ENCODE measurements around the gene TINAGL1. TPM values are rescaled to one million over a fixed set of nuclear protein-coding genes. Genes with fewer than 3 reads are reported as not detected.

Gene TINAGL1
- polyA plus RNA-seq, 1 donor from 2014 or later: not detected

Other genes starting within 250 kb of the TINAGL1 start
- gene FABP3, start 203.4 kb upstream of the TINAGL1 start, polyA plus RNA-seq: not detected
- not detected for gene SERINC2, start 163.3 kb upstream of the TINAGL1 start, polyA plus RNA-seq
- gene HCRTR1, start 41.2 kb downstream of the TINAGL1 start, polyA plus RNA-seq: not detected
- 79.2 TPM for gene PEF1, start 68.4 kb downstream of the TINAGL1 start, polyA plus RNA-seq
- not detected for gene COL16A1, start 127.5 kb downstream of the TINAGL1 start, polyA plus RNA-seq
- 0.97 TPM for gene ADGRB2, start 187.8 kb downstream of the TINAGL1 start, polyA plus RNA-seq
- gene SPOCD1, start 239.5 kb downstream of the TINAGL1 start, polyA plus RNA-seq: not detected